Lower leg skin (tissue), 3 donors: Measurements from ENCODE around the gene ANKRD6.

Source experiments
- CTCF ChIP-seq, 3 donors: fragments of 450-650 bp; IDR thresholded peaks; one replicate each; pipeline ENCODE4 v1.5.1; 2016; ENCODE audit warnings: antibody characterized with exemption in 3 of 3, mild to moderate bottlenecking in 3 of 3, moderate library complexity in 2 of 3
- POLR2A ChIP-seq, 2 donors: fragments of 450-650 bp; IDR thresholded peaks; one replicate each; pipeline ENCODE4 v1.6.1; 2016 to 2017; ENCODE audit warnings: antibody characterized with exemption in 2 of 2, mild to moderate bottlenecking in 1 of 2, moderate library complexity in 1 of 2

GRCh38 chr6:89440200-89440599 lies 7.2 kb downstream of the ANKRD6 start:
- TF ChIP-seq CTCF (IDR thresholded peaks at IDR 0.05) (no peak), POLR2A (IDR thresholded peaks at IDR 0.05) (no peak)
